Ecto neural progenitor cell (in vitro differentiated cells): Measurements from ENCODE around the gene STAC3.

Experiments
- DNase-seq: peaks from one replicate; pipeline ENCODE4 v3.0.0-alpha.2; 2018; ENCODE audit warnings: low spot score

Gene STAC3

GRCh38 chr12:57254506-57255280 lies 3.7 kb upstream of the STAC3 start:
- no peak for DNase-seq

- no peak for DNase-seq
Observed at GRCh38 chr12:57250541-57250940, 446 bp downstream of the STAC3 start.

GRCh38 chr12:57248934-57249742 lies 1.8 kb downstream of the STAC3 start:
- DNase-seq = no peak

GRCh38 chr12:57247041-57247440 lies 3.9 kb downstream of the STAC3 start:
- no peak for DNase-seq

GRCh38 chr12:57244312-57244696 lies 6.7 kb downstream of the STAC3 start:
- no peak for DNase-seq

GRCh38 chr12:57243521-57244311 lies 7.3 kb downstream of the STAC3 start:
- peak; percentile 96 for DNase-seq

GRCh38 chr12:57242691-57243454 lies 8.1 kb downstream of the STAC3 start:
- DNase-seq = peak; percentile 97

GRCh38 chr12:57242329-57242690 lies 8.7 kb downstream of the STAC3 start:
- DNase-seq = no peak

- peak; percentile 64 for DNase-seq
Observed at GRCh38 chr12:57241402-57242310, 9.3 kb downstream of the STAC3 start.

- peak; percentile 83 for DNase-seq
Observed at GRCh38 chr12:57240926-57241401, 10.0 kb downstream of the STAC3 start.

GRCh38 chr12:57240066-57240921 lies 10.7 kb downstream of the STAC3 start:
- peak; percentile 77 for DNase-seq

GRCh38 chr12:57239587-57240065 lies 11.4 kb downstream of the STAC3 start:
- peak; percentile 70 for DNase-seq

- peak; percentile 98 for DNase-seq
Observed at GRCh38 chr12:57238854-57239554, 12.0 kb downstream of the STAC3 start.

- DNase-seq = peak; percentile 82
Observed at GRCh38 chr12:57237932-57238853, 12.8 kb downstream of the STAC3 start.

GRCh38 chr12:57237596-57237931 lies 13.4 kb downstream of the STAC3 start:
- no peak for DNase-seq

GRCh38 chr12:57236925-57237595 lies 13.9 kb downstream of the STAC3 start:
- DNase-seq = peak; percentile 64
